ENCODE data around the gene SUMF1.

SUMF1 gene

GRCh38 chr3:4313606-4314293, 153.3 kb downstream of the SUMF1 start:
- peaks cover 3 to 25% of the 10 kb centered on the region in 2 donors for H3K9me3 ChIP-seq (replicated peaks in 1 of 2; ENCODE audit: control insufficient read depth in 2 of 2, insufficient read depth in 1 of 2, low read depth in 1 of 2, low read length in 2 of 2)
- H2BK12ac ChIP-seq (ENCODE audit: low read length) = no peak overlapping the region
- peaks cover 0 to 4% of the 10 kb centered on the region in 2 donors for H3K4me1 ChIP-seq (ENCODE audit: control insufficient read depth in 2 of 2, insufficient read depth in 1 of 2, low read depth in 1 of 2, low read length in 2 of 2)
- H3K36me3 ChIP-seq (replicated peaks in 1 of 2; ENCODE audit: control insufficient read depth in 2 of 2, insufficient read depth in 2 of 2, low read length in 2 of 2) = peaks cover 16 to 86% of the 10 kb centered on the region in 2 donors
- H2BK120ac ChIP-seq (ENCODE audit: low read depth, low read length) = no peak overlapping the region
- H3K18ac ChIP-seq (ENCODE audit: low read length) = no peak overlapping the region
- no peak overlapping the region for H2BK15ac ChIP-seq (ENCODE audit: low read length)
- no peak overlapping the region for H3K4ac ChIP-seq (ENCODE audit: low read length)
- H2AFZ ChIP-seq (ENCODE audit: low read length) = no peak overlapping the region
- no peak overlapping the region for H3K14ac ChIP-seq (ENCODE audit: low read length)
- H4K8ac ChIP-seq (ENCODE audit: low read depth, low read length) = no peak overlapping the region
- H3K27ac ChIP-seq (replicated peaks; ENCODE audit: low read length) = no peak overlapping the region
- H3K27me3 ChIP-seq (ENCODE audit: control insufficient read depth in 3 of 3, insufficient read depth in 3 of 3, low read depth in 1 of 3, low read length in 3 of 3) = no peaks in the 10 kb centered on the region
- H2AK5ac ChIP-seq (ENCODE audit: low read depth, low read length) = no peak overlapping the region
- WGBS, 2 donors (ENCODE audit: extremely low coverage in 2 of 2, insufficient read length in 2 of 2, insufficient replicate concordance in 1 of 2) = no CpG with 5 or more reads among the region's 4 CpGs
- no peak overlapping the region for H4K91ac ChIP-seq (ENCODE audit: low read depth, low read length, poor library complexity)
- no peak overlapping the region for H3K23ac ChIP-seq (ENCODE audit: low read depth, low read length, poor library complexity)
- no peak overlapping the region for H3K9ac ChIP-seq (ENCODE audit: low read depth, low read length, poor library complexity)
- no peaks in the 10 kb centered on the region for H3K79me1 ChIP-seq (ENCODE audit: low read depth, low read length)
- no peak overlapping the region for H3K4me2 ChIP-seq (ENCODE audit: insufficient read depth, low read length, poor library complexity, severe bottlenecking)
- H3K4me3 ChIP-seq (ENCODE audit: low read length in 2 of 2) = no peak overlapping the region
- no peak overlapping the region for H2BK5ac ChIP-seq (ENCODE audit: low read length)
- no peak for DNase-seq (ENCODE audit: low spot score)

GRCh38 chr3:4311496-4311895, 155.6 kb downstream of the SUMF1 start:
- Histone ChIP-seq H3K36me3 (replicated peaks in 1 of 2; ENCODE audit: control insufficient read depth in 2 of 2, insufficient read depth in 2 of 2, low read length in 2 of 2) (peaks cover 14 to 86% of the 10 kb centered on the region in 2 donors), H4K8ac (ENCODE audit: low read depth, low read length) (no peak overlapping the region), H3K18ac (ENCODE audit: low read length) (no peak overlapping the region), H2BK12ac (ENCODE audit: low read length) (no peak overlapping the region), H3K23ac (ENCODE audit: low read depth, low read length, poor library complexity) (no peak overlapping the region), H3K27me3 (ENCODE audit: control insufficient read depth in 3 of 3, insufficient read depth in 3 of 3, low read depth in 1 of 3, low read length in 3 of 3) (no peaks in the 10 kb centered on the region), H2BK5ac (ENCODE audit: low read length) (no peak overlapping the region), H3K27ac (replicated peaks; ENCODE audit: low read length) (no peak overlapping the region), H2AFZ (ENCODE audit: low read length) (no peak overlapping the region), H3K4me3 (ENCODE audit: low read length in 2 of 2) (no peak overlapping the region), H3K4me2 (ENCODE audit: insufficient read depth, low read length, poor library complexity, severe bottlenecking) (no peak overlapping the region), H2BK120ac (ENCODE audit: low read depth, low read length) (no peak overlapping the region), H3K79me1 (ENCODE audit: low read depth, low read length) (no peaks in the 10 kb centered on the region), H3K9ac (ENCODE audit: low read depth, low read length, poor library complexity) (no peak overlapping the region), H4K91ac (ENCODE audit: low read depth, low read length, poor library complexity) (no peak overlapping the region), H3K9me3 (replicated peaks in 1 of 2; ENCODE audit: control insufficient read depth in 2 of 2, insufficient read depth in 1 of 2, low read depth in 1 of 2, low read length in 2 of 2) (peaks cover 2 to 24% of the 10 kb centered on the region in 2 donors), H3K14ac (ENCODE audit: low read length) (no peak overlapping the region), H3K4me1 (ENCODE audit: control insufficient read depth in 2 of 2, insufficient read depth in 1 of 2, low read depth in 1 of 2, low read length in 2 of 2) (peaks cover 0 to 4% of the 10 kb centered on the region in 2 donors), H3K4ac (ENCODE audit: low read length) (no peak overlapping the region), H2BK15ac (ENCODE audit: low read length) (no peak overlapping the region), H2AK5ac (ENCODE audit: low read depth, low read length) (no peak overlapping the region)
- no peak for DNase-seq (ENCODE audit: low spot score)

Measured in neuronal stem cell (in vitro differentiated cells).